PC-3 (cell line): ENCODE data around the gene ASCC3. TPM values are rescaled to one million over a fixed set of nuclear protein-coding genes. Genes with fewer than 3 reads are reported as not detected.

Experiments
- ATAC-seq: fragments of 200-7000 bp; cut with Tn5 transposase; 2 replicates; pipeline ENCODE4 v1.9.1; 2020; ENCODE audit warnings: mild to moderate bottlenecking, moderate library complexity
- BruUV-seq: library from RNA; stranded (reverse); fragments of 400-500 nt; replicated peaks from 2 replicates; lab custom pipeline; 2021; lab: Mats Ljungman, UMichigan
- CTCF ChIA-PET: fragments of 300-600 bp; sonication (Branson Sonifier 250); formaldehyde crosslinking; loops from one replicate; lab custom pipeline; 2022; ENCODE audit warnings: antibody characterized with exemption; lab: Charles Lee
- POLR2A ChIA-PET: fragments of 300-600 bp; sonication (Branson Sonifier 250); formaldehyde crosslinking; loops from one replicate; lab custom pipeline; 2022; ENCODE audit warnings: antibody characterized with exemption; ENCODE audit not compliant: unreplicated experiment; lab: Charles Lee
- DNase-seq: peaks from one replicate; pipeline ENCODE4 v3.0.0-alpha.2; 2015
- H2AFZ ChIP-seq: fragments of 300-600 bp; sonication (generic); 2 replicates; pipeline ENCODE4 v1.6.0; 2016; ENCODE audit warnings: antibody characterized with exemption, low read length
- H3F3A ChIP-seq: fragments of 300-600 bp; sonication (generic); one replicate; pipeline ENCODE4 v1.6.0; 2017; ENCODE audit warnings: antibody characterized with exemption, low read length, control low read depth, mild to moderate bottlenecking; ENCODE audit not compliant: unreplicated experiment
- H3K27ac ChIP-seq: fragments of 300-600 bp; sonication (generic); 2 replicates; pipeline ENCODE4 v1.5.1; 2016; ENCODE audit warnings: mild to moderate bottlenecking, low read length
- H3K27me3 ChIP-seq: fragments of 300-600 bp; sonication (generic); 2 replicates; pipeline ENCODE4 v1.6.1; 2016; ENCODE audit warnings: low read length, mixed read lengths
- H3K36me3 ChIP-seq: fragments of 300-600 bp; sonication (generic); 2 replicates; pipeline ENCODE4 v1.6.1; 2016; ENCODE audit warnings: low read depth, mixed run types, low read length, mixed read lengths
- H3K4me1 ChIP-seq: fragments of 300-600 bp; sonication (generic); 2 replicates; pipeline ENCODE4 v1.5.1; 2016; ENCODE audit warnings: low read length; ENCODE audit not compliant: insufficient read depth
- H3K4me2 ChIP-seq: fragments of 300-600 bp; sonication (generic); 2 replicates; pipeline ENCODE4 v1.6.0; 2016; ENCODE audit warnings: low read length
- H3K4me3 ChIP-seq: fragments of 300-600 bp; sonication (generic); 2 replicates; pipeline ENCODE4 v1.5.1; 2016; ENCODE audit warnings: mild to moderate bottlenecking, low read length, mixed read lengths
- H3K79me2 ChIP-seq: fragments of 300-600 bp; sonication (generic); 2 replicates; pipeline ENCODE4 v1.6.1; 2017; ENCODE audit warnings: low read length, mixed read lengths
- H3K9ac ChIP-seq: fragments of 300-600 bp; sonication (generic); 2 replicates; pipeline ENCODE4 v1.6.0; 2016; ENCODE audit warnings: mild to moderate bottlenecking, low read length
- H3K9me2 ChIP-seq: fragments of 300-600 bp; sonication (generic); replicated peaks from 2 replicates; pipeline ENCODE4 v1.6.1; 2016; ENCODE audit warnings: mixed run types, low read length, mixed read lengths
- H3K9me3 ChIP-seq: fragments of 300-600 bp; sonication (generic); 2 replicates; pipeline ENCODE4 v1.6.1; 2016; ENCODE audit warnings: low read length, mixed read lengths
- H4K20me1 ChIP-seq: fragments of 300-600 bp; sonication (generic); 2 replicates; pipeline ENCODE4 v1.6.1; 2016; ENCODE audit warnings: low read length, mixed read lengths
- CTCF ChIP-seq: fragments of 300-600 bp; sonication (generic); conservative IDR thresholded peaks from 2 replicates; pipeline ENCODE4 v1.5.1; 2017; ENCODE audit warnings: antibody characterized with exemption, low read depth, mild to moderate bottlenecking, low read length
- EZH2 ChIP-seq: fragments of 300-600 bp; sonication (generic); IDR thresholded peaks from one replicate; pipeline ENCODE4 v1.6.1; 2017; ENCODE audit warnings: antibody characterized with exemption, mild to moderate bottlenecking, low read length; ENCODE audit not compliant: unreplicated experiment
- EZH2phosphoT487 ChIP-seq: fragments of 300-600 bp; sonication (generic); IDR thresholded peaks from 2 replicates; pipeline ENCODE4 v1.6.1; 2018; ENCODE audit warnings: mild to moderate bottlenecking, antibody characterized with exemption, low read length, borderline replicate concordance
- intact Hi-C: fragments of 100-400 bp; cut with micrococcal nuclease; formaldehyde crosslinking; loops from 2 replicates; pipeline ENCODE4 v1.9.0; 2023
- total RNA-seq: library from RNA; depleted of rRNA; stranded (reverse); fragments of >200 nt; gene quantifications from 2 replicates; pipeline ENCODE4 v1.2.3, GENCODE V29; 2014

The ASCC3 gene
- total RNA-seq, 1 experiment from 2014 or later = 27.7 TPM

DNA sequence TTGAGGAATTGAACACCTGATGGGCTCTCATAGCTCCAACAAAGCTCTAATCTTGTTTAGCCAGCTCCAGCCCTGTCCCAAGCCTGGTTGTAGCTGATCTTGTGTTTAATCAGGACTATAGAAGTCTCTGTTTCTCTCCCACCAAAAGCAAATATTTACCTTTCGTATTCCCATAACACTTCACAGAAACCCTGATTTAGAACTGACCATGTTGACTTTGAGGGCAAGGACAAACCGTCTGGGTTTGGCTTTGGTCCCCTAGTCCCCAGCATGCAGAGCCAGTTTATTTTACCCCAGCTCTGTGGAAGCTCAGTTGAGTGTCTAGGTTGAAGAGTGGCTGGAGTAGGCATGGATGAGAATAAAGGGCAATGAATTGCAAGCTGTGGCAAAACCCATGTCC, 398.4 kb downstream of the ASCC3 start:
- Histone ChIP-seq H3K4me2 (no peak overlapping the region), H3F3A (no peaks in the 10 kb centered on the region), H3K79me2 (no peaks in the 10 kb centered on the region), H3K36me3 (no peaks in the 10 kb centered on the region), H2AFZ (no peak overlapping the region), H3K9me3 (no peaks in the 10 kb centered on the region), H3K9ac (no peak overlapping the region), H3K4me3 (no peak overlapping the region), H3K9me2 (no peaks in the 10 kb centered on the region), H4K20me1 (no peaks in the 10 kb centered on the region), H3K4me1 (no peaks in the 10 kb centered on the region), H3K27ac (no peak overlapping the region), H3K27me3 (no peaks in the 10 kb centered on the region)
- DNase-seq = peak; percentile 26
- TF ChIP-seq EZH2phosphoT487 (no peak), EZH2 (no peak), CTCF (no peak)
- CTCF ChIA-PET = no interaction called here
- ATAC-seq = peak; percentile 53
- no TSS peak for BruUV-seq
- intact Hi-C loops = loop anchor here (2.0 to 5.0 kb wide), 2 partner anchors 90 to 174 kb away; no protein-coding TSS in a partner anchor
- POLR2A ChIA-PET = interaction anchor here (0.7 kb wide), 1 partner anchor 43 kb away, joined by 3 read pairs; no protein-coding TSS in a partner anchor

DNA sequence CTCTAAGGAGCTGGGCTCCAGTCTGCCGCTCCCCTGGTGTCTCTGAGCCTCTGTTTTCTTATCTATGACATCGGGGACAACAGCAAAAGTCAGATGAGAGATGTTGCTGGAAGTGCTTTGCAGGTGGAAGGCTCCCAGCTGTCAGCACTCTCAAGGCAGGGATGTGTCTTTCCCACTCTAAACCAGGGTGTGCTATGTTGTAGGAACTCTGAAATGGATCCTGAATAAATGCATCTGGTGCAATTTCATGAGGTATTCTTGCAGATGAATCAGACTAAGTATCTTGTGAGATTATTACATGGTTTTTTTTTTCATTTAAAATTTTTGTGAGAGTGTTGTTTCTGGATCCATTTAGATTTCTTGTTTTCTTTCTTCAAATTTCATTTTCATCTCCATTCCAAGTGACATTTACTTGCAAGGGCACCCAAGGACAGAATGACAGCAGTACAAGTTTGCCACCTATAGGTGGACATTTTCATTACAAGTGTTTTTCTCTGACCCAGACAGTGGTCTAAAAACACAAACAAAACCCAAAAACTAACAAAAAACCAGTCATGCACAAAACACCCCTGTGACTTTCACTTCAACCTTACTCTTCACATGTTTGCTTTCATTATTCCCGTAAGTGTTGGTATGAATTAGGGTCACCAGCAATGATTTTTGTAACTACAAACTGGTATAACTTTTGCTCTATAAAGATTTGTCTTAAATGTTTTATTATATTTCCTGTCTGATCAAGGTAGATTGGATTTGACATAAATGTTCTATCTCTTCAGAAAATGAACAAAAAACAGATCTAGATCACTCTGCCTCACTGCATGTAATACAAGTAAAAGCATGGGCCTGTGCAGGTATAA, 401.7 kb downstream of the ASCC3 start:
- DNase-seq = peak; percentile 65
- no TSS peak for BruUV-seq
- H2AFZ ChIP-seq = no peak overlapping the region
- peaks cover 11% of the 10 kb centered on the region for H3K4me1 ChIP-seq
- H3K27me3 ChIP-seq = no peaks in the 10 kb centered on the region
- H3K9ac ChIP-seq = no peak overlapping the region
- no peaks in the 10 kb centered on the region for H3K79me2 ChIP-seq
- H3K4me3 ChIP-seq = no peak overlapping the region
- no peak for TF ChIP-seq EZH2phosphoT487
- peak; percentile 75 for TF ChIP-seq CTCF
- TF ChIP-seq EZH2 = no peak
- no peaks in the 10 kb centered on the region for H3F3A ChIP-seq
- intact Hi-C loops = loop anchor here (1.0 to 10.0 kb wide), 5 partner anchors 93 to 372 kb away; no protein-coding TSS in a partner anchor
- no peaks in the 10 kb centered on the region for H3K9me2 ChIP-seq
- no peaks in the 10 kb centered on the region for H3K9me3 ChIP-seq
- no peak overlapping the region for H3K27ac ChIP-seq
- ChIA-PET POLR2A (no interaction called here), CTCF (no interaction called here)
- peak; percentile 47; the same call in 1 of the 2 replicates for ATAC-seq
- no peaks in the 10 kb centered on the region for H3K36me3 ChIP-seq
- H3K4me2 ChIP-seq = no peak overlapping the region
- no peaks in the 10 kb centered on the region for H4K20me1 ChIP-seq
